ENCODE data around the gene PARP12.

The PARP12 gene

DNA sequence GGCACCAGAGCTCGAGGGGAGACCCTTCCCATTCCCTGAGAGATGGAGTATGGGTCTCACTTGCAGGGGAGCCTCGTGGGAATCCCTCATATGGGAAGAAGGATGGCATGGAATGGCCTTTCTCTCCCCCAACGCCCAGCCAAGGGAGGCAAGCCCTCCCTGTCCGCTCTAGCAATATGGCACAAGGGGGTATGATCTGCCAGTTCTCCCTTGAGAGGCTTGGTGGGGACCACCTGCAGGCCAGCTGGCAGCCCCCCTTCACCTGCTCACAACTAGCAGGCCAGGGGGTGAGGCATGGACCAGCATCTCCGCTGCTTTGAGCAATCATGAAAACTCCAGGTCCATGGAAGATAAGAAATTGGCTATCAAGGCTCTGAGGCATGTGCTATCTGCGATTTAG lies 70.8 kb downstream of the PARP12 start:
- no peak overlapping the region for H3K4me2 ChIP-seq (ENCODE audit: low read length)

DNA sequence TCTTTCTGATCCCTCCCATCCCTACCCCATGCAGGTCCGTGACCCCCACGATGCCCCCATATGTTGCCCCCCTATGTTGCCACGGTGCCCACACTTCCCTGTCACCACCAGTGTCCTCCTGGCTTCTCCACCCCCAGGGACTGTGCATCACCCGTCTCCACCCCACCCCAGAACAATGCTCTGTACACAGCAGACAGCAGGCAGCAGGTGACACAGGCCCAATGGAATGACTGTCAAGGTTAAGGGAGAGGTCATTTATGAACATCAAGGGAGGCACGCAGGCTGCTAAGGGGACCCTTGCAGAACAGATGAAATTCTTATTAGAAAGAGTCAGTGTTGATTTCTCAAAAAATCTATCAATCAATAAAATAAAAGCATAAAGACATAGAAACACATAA lies 71.5 kb downstream of the PARP12 start:
- Histone ChIP-seq H3K27ac (ENCODE audit: low read depth, low read length) (no peak overlapping the region), H4K20me1 (ENCODE audit: control insufficient read depth, insufficient read depth, low read depth, low read length) (no peaks in the 10 kb centered on the region), H3F3A (ENCODE audit: control insufficient read depth, insufficient read depth) (no peaks in the 10 kb centered on the region), H3K9me2 (replicated peaks; ENCODE audit: control insufficient read depth, low read length) (no peaks in the 10 kb centered on the region), H3K27me3 (ENCODE audit: control insufficient read depth, low read length) (peaks cover 3% of the 10 kb centered on the region; the same call in 1 of the 2 replicates), H3K9me3 (ENCODE audit: control insufficient read depth, insufficient read depth, low read length) (no peaks in the 10 kb centered on the region), H3K4me3 (ENCODE audit: low read length) (no peak overlapping the region), H3K4me1 (ENCODE audit: control insufficient read depth, low read length) (peaks cover 8% of the 10 kb centered on the region), H3K79me2 (ENCODE audit: control insufficient read depth, low read length) (no peaks in the 10 kb centered on the region), H3K4me2 (ENCODE audit: low read length) (no peak overlapping the region), H3K36me3 (ENCODE audit: control insufficient read depth, low read length) (no peaks in the 10 kb centered on the region)
- no peak for TF ChIP-seq EZH2phosphoT487 (IDR thresholded peaks at IDR 0.05; ENCODE audit: borderline replicate concordance, low read length)
- TF ChIP-seq, protein P1, sequence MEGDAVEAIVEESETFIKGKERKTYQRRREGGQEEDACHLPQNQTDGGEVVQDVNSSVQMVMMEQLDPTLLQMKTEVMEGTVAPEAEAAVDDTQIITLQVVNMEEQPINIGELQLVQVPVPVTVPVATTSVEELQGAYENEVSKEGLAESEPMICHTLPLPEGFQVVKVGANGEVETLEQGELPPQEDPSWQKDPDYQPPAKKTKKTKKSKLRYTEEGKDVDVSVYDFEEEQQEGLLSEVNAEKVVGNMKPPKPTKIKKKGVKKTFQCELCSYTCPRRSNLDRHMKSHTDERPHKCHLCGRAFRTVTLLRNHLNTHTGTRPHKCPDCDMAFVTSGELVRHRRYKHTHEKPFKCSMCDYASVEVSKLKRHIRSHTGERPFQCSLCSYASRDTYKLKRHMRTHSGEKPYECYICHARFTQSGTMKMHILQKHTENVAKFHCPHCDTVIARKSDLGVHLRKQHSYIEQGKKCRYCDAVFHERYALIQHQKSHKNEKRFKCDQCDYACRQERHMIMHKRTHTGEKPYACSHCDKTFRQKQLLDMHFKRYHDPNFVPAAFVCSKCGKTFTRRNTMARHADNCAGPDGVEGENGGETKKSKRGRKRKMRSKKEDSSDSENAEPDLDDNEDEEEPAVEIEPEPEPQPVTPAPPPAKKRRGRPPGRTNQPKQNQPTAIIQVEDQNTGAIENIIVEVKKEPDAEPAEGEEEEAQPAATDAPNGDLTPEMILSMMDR (IDR thresholded peaks at IDR 0.05; ENCODE audit: low read depth, low read length, poor library complexity, severe bottlenecking), result no peak

More for the DNA sequence above, 70.8 kb downstream of the PARP12 start:
- Histone ChIP-seq H3K79me2 (ENCODE audit: control insufficient read depth, low read length) (no peaks in the 10 kb centered on the region), H3K9me2 (replicated peaks; ENCODE audit: control insufficient read depth, low read length) (no peaks in the 10 kb centered on the region), H3K36me3 (ENCODE audit: control insufficient read depth, low read length) (no peaks in the 10 kb centered on the region), H3K9me3 (ENCODE audit: control insufficient read depth, insufficient read depth, low read length) (no peaks in the 10 kb centered on the region), H3K4me3 (ENCODE audit: low read length) (no peak overlapping the region), H3F3A (ENCODE audit: control insufficient read depth, insufficient read depth) (no peaks in the 10 kb centered on the region), H4K20me1 (ENCODE audit: control insufficient read depth, insufficient read depth, low read depth, low read length) (no peaks in the 10 kb centered on the region), H3K27me3 (ENCODE audit: control insufficient read depth, low read length) (peaks cover 4% of the 10 kb centered on the region), H3K27ac (ENCODE audit: low read depth, low read length) (no peak overlapping the region), H3K4me1 (ENCODE audit: control insufficient read depth, low read length) (peaks cover 8% of the 10 kb centered on the region)
- TF ChIP-seq EZH2phosphoT487 (IDR thresholded peaks at IDR 0.05; ENCODE audit: borderline replicate concordance, low read length), result no peak
- TF ChIP-seq, protein P1 (IDR thresholded peaks at IDR 0.05; ENCODE audit: low read depth, low read length, poor library complexity, severe bottlenecking), result no peak

DNA sequence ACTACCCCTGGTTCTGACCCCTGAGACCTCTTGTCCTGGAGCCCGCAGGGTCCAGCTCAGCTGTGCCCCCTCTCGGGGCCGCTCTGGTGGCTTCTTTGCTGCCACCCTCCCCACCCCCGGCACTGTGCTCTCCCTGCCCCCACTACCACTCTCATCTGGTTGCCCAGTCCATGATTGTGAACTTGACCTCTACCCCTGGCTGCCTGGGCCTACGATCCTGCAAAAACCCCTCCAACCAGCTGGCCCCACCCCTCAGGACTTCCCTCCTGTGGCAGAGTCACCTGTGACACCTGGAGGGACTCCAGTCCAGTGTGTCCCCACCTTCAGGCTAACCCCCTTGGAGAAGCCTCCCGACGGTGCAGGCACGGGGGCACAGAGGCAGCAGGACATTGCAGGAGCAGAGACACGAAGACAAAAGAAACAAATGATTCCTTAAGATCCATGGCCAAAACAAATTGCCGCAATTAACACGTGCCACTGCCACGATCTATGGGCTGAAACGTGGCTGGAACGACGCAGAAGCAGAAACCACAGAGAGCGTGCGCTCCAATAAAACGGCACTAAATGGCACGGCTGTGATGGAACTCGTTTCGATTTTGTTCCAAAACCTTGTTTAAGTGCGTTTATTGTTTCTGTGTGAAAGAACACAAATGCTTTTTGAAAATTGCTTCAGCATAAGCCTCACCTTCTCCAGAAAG lies 72.0 kb downstream of the PARP12 start:
- Histone ChIP-seq H3K4me2 (ENCODE audit: low read length) (no peak overlapping the region), H3K4me1 (ENCODE audit: control insufficient read depth, low read length) (peaks cover 8% of the 10 kb centered on the region), H3K9me2 (replicated peaks; ENCODE audit: control insufficient read depth, low read length) (no peaks in the 10 kb centered on the region), H4K20me1 (ENCODE audit: control insufficient read depth, insufficient read depth, low read depth, low read length) (no peaks in the 10 kb centered on the region), H3K4me3 (ENCODE audit: low read length) (no peak overlapping the region), H3K27ac (ENCODE audit: low read depth, low read length) (no peak overlapping the region), H3F3A (ENCODE audit: control insufficient read depth, insufficient read depth) (no peaks in the 10 kb centered on the region), H3K79me2 (ENCODE audit: control insufficient read depth, low read length) (no peaks in the 10 kb centered on the region), H3K9me3 (ENCODE audit: control insufficient read depth, insufficient read depth, low read length) (no peaks in the 10 kb centered on the region), H3K27me3 (ENCODE audit: control insufficient read depth, low read length) (peaks cover 3% of the 10 kb centered on the region; the same call in 1 of the 2 replicates), H3K36me3 (ENCODE audit: control insufficient read depth, low read length) (no peaks in the 10 kb centered on the region)
- no peak for TF ChIP-seq EZH2phosphoT487 (IDR thresholded peaks at IDR 0.05; ENCODE audit: borderline replicate concordance, low read length)
- TF ChIP-seq, protein P1 (IDR thresholded peaks at IDR 0.05; ENCODE audit: low read depth, low read length, poor library complexity, severe bottlenecking), result no peak

All from DOHH2 (cell line).